HepG2 (cell line): ENCODE data around the gene FNBP1L. TPM values are rescaled to one million over a fixed set of nuclear protein-coding genes. Genes with fewer than 3 reads are reported as not detected.

Experiments used
- ATAC-seq: fragments of 200-7000 bp; cut with Tn5 transposase; 3 replicates; pipeline ENCODE4 v1.9.1; 2020; ENCODE audit warnings: mild to moderate bottlenecking, moderate library complexity
- BruUV-seq: library from RNA; stranded (reverse); fragments of 400-500 nt; replicated peaks from 2 replicates; lab custom pipeline; 2021; lab: Mats Ljungman, UMichigan
- CTCF ChIA-PET: fragments of 300-600 bp; formaldehyde crosslinking; extraction: SDS; loops from one replicate; lab custom pipeline; 2021; ENCODE audit warnings: low total read pairs, inconsistent platforms, low intra/inter-chr PET ratio; lab: Yijun Ruan, JAX
- POLR2A ChIA-PET: fragments of 350-600 bp; sonication (Branson Sonifier 250); formaldehyde crosslinking; loops from one replicate; lab custom pipeline; 2020; ENCODE audit warnings: antibody characterized with exemption, inconsistent platforms; lab: Yijun Ruan, JAX
- DNase-seq: peaks from one replicate; pipeline ENCODE4 v3.0.0-alpha.2; 2015; ENCODE audit warnings: low spot score
- FAIRE-seq: peaks from 3 replicates; lab custom pipeline; 2011; peaks lifted over from hg19 to GRCh38; lab: Jason Lieb, UNC
- H2AFZ ChIP-seq: one replicate; pipeline ENCODE4 v1.6.1; 2011; ENCODE audit warnings: low read length, inconsistent platforms
- H3K27ac ChIP-seq: fragments of 300-600 bp; 3 replicates; pipeline ENCODE4 v1.8.0; 2011; ENCODE audit warnings: mixed run types, mild to moderate bottlenecking, mixed read lengths, low read length, inconsistent platforms; ENCODE audit not compliant: insufficient read depth; ENCODE audit errors: extremely low read length
- H3K27me3 ChIP-seq, 2 experiments: fragments of 200-600 bp in 1 of 2; 2 replicates in 1 of 2; 3 replicates in 1 of 2; pipeline versions ENCODE4 v1.6.0 to v1.8.0; 2011; ENCODE audit warnings: low read length in 2 of 2, mild to moderate bottlenecking in 2 of 2, moderate library complexity in 2 of 2, inconsistent platforms in 1 of 2; ENCODE audit not compliant: insufficient read depth in 2 of 2, control insufficient read depth in 1 of 2
- H3K36me3 ChIP-seq, 2 experiments: fragments of 200-600 bp in 1 of 2; replicated peaks in 1 of 2; 2 replicates in 1 of 2; 3 replicates in 1 of 2; pipeline versions ENCODE4 v1.5.1 to v1.8.0; 2011; ENCODE audit warnings: low read length in 2 of 2, inconsistent platforms in 1 of 2; ENCODE audit not compliant: insufficient read depth in 2 of 2, control insufficient read depth in 1 of 2
- H3K4me1 ChIP-seq: 2 replicates; pipeline ENCODE4 v1.5.1; 2012; ENCODE audit warnings: low read length, inconsistent platforms; ENCODE audit not compliant: insufficient read depth
- H3K4me2 ChIP-seq: 2 replicates; pipeline ENCODE4 v1.6.0; 2011; ENCODE audit warnings: low read depth, low read length, inconsistent platforms
- H3K4me3 ChIP-seq, 3 experiments: fragments of 200-600 bp in 1 of 3; sonication (generic), shearing (Covaris generic) in 1 of 3; replicated peaks in 1 of 3; 2 replicates each; pipeline ENCODE4 v1.5.1; 2011 to 2016; ENCODE audit warnings: low read length in 3 of 3, inconsistent platforms in 2 of 3, low read depth in 2 of 3, mild to moderate bottlenecking in 2 of 3, control low read depth in 1 of 3, mixed read lengths in 1 of 3; ENCODE audit not compliant: insufficient read depth in 1 of 3
- H3K79me2 ChIP-seq: one replicate; pipeline ENCODE4 v1.6.1; 2011; ENCODE audit warnings: low read length, inconsistent platforms; ENCODE audit not compliant: insufficient read depth
- H3K9ac ChIP-seq: 2 replicates; pipeline ENCODE4 v1.6.0; 2011; ENCODE audit warnings: mild to moderate bottlenecking, low read depth, low read length, inconsistent platforms; ENCODE audit not compliant: insufficient read depth
- H3K9me3 ChIP-seq: 2 replicates; pipeline ENCODE4 v1.5.1; 2012; ENCODE audit warnings: mild to moderate bottlenecking, low read length
- H4K20me1 ChIP-seq: 2 replicates; pipeline ENCODE4 v1.6.0; 2011; ENCODE audit warnings: inconsistent platforms, mild to moderate bottlenecking, low read length, moderate library complexity; ENCODE audit not compliant: insufficient read depth
- CHCHD3 ChIP-seq: sonication (generic); formaldehyde crosslinking; IDR thresholded peaks from 2 replicates; pipeline ENCODE4 v1.8.0; 2022; ENCODE audit warnings: mild to moderate bottlenecking, missing genetic modification reagents, moderate library complexity
- IRF2 ChIP-seq: IDR thresholded peaks from 2 replicates; pipeline ENCODE4 v1.6.1; 2018; ENCODE audit warnings: missing genetic modification reagents, missing compliant biosample characterization
- MAF1 ChIP-seq: sonication (generic); formaldehyde crosslinking; IDR thresholded peaks from 2 replicates; pipeline ENCODE4 v1.5.0; 2020; ENCODE audit warnings: missing genetic modification reagents, borderline replicate concordance
- MAFF ChIP-seq: IDR thresholded peaks from 2 replicates; pipeline ENCODE4 v1.6.1; 2011; ENCODE audit warnings: low read depth, low read length, improper control_type of control experiment
- MAFK ChIP-seq, 2 experiments: IDR thresholded peaks in 1 of 2; conservative IDR thresholded peaks in 1 of 2; 2 replicates each; pipeline ENCODE4 v1.6.1; 2011; ENCODE audit warnings: improper control_type of control experiment in 2 of 2, low read length in 2 of 2
- NFYC ChIP-seq: IDR thresholded peaks from 2 replicates; pipeline ENCODE4 v1.6.1; 2016; ENCODE audit warnings: missing genetic modification reagents, missing compliant biosample characterization
- POLR2G ChIP-seq: fragments of 200-400 bp; formaldehyde crosslinking; IDR thresholded peaks from 2 replicates; pipeline ENCODE4 v1.6.1; 2018; ENCODE audit warnings: mild to moderate bottlenecking, low read depth, low read length, moderate library complexity
- RFXAP ChIP-seq: sonication (generic); formaldehyde crosslinking; IDR thresholded peaks from 2 replicates; pipeline ENCODE4 v1.4.0; 2020; ENCODE audit warnings: missing genetic modification reagents, borderline replicate concordance
- SIN3B ChIP-seq: fragments of 150-350 bp; IDR thresholded peaks from 2 replicates; pipeline ENCODE4 v1.6.1; 2014; ENCODE audit warnings: low read length
- SOX5 ChIP-seq: IDR thresholded peaks from 2 replicates; pipeline ENCODE4 v1.6.1; 2016; ENCODE audit warnings: borderline replicate concordance
- TEAD2 ChIP-seq: sonication (generic); formaldehyde crosslinking; IDR thresholded peaks from 2 replicates; pipeline ENCODE4 v1.9.0; 2021; ENCODE audit warnings: missing genetic modification reagents
- ZNF121 ChIP-seq: sonication (generic); formaldehyde crosslinking; IDR thresholded peaks from 2 replicates; pipeline ENCODE4 v1.5.0; 2020; ENCODE audit warnings: mild to moderate bottlenecking, missing genetic modification reagents
- ZNF124 ChIP-seq: sonication (generic); formaldehyde crosslinking; IDR thresholded peaks from 2 replicates; pipeline ENCODE4 v1.4.0; 2020; ENCODE audit warnings: missing genetic modification reagents
- ZSCAN25 ChIP-seq: sonication (generic); formaldehyde crosslinking; IDR thresholded peaks from 2 replicates; pipeline ENCODE4 v1.8.0; 2022; ENCODE audit warnings: mild to moderate bottlenecking, missing genetic modification reagents
- WGBS: methylation state at CpG from one replicate; pipeline ENCODE4 v1.1.6; 2017; ENCODE audit warnings: low lambda C conversion rate; 5-methylcytosine and 5-hydroxymethylcytosine counted together
- in situ Hi-C: cut with HindIII; loops from 2 replicates; pipeline ENCODE4 v1.10.0; 2017; ENCODE audit warnings: low pct_unique_long_range_greater_than_20kb; ENCODE audit not compliant: extremely low pct_ligation_motif_present
- intact Hi-C: fragments of 100-400 bp; cut with micrococcal nuclease; formaldehyde crosslinking; loops from one replicate; pipeline ENCODE4 v1.10.0; 2022; ENCODE audit not compliant: unreplicated experiment
- polyA plus RNA-seq, 8 experiments: library from polyadenylated mRNA; depleted of rRNA in 3 of 8; stranded (reverse) in 7 of 8; unstranded in 1 of 8; fragments of >200 nt; fragmentation: Illumina TruSeq in 4 of 8; extraction: Trizol in 4 of 8; gene quantifications; 2 replicates each; pipeline versions ENCODE4 v1.2.1 to v1.2.3, GENCODE V29; 2011 to 2016; ENCODE audit warnings: low read depth in 4 of 8, missing spikeins in 1 of 8, mixed read lengths in 1 of 8; ENCODE audit not compliant: insufficient read depth in 1 of 8
- total RNA-seq, 5 experiments: library from RNA; depleted of rRNA; stranded (reverse); fragments of >200 nt; fragmentation: Illumina TruSeq; extraction: Trizol; gene quantifications; 2 replicates each; pipeline ENCODE4 v1.2.3, GENCODE V29; 2016; ENCODE audit warnings: low read depth in 1 of 5
- TF ChIP-seq, protein P1 (sequence below): IDR thresholded peaks from 2 replicates; pipeline ENCODE4 v1.6.1; 2016; ENCODE audit warnings: low read depth

FNBP1L gene
- total and polyA plus RNA-seq, 2 of the 13 experiments (the other 11 are each of a cell fraction or from before 2014, with no cell fraction given) = 24.1 to 27.1 TPM

DNA sequence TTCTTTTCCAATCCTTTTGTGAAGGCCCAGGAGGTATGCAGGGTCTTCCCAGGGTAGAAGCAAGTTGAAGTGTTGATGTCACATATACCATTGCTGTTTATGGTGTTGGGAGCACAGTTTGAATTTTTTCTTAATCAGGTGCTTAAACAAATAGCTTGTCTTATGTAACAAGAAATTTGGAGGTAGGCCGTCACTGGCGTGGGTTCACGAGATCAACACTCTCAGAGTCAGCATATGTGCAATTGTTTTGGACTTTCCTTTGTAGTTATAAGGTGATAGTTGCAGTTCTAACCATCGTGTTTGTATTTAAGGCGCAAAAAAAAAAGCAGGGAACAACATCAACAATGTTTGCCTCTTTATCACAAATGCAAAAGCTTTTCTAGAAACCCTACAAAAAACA is 13.3 kb downstream of the FNBP1L start:
- peaks cover 86% of the 10 kb centered on the region for H3K79me2 ChIP-seq
- no peak overlapping the region; the same call in 1 of the 2 replicates for H3K4me2 ChIP-seq
- peaks cover 18% of the 10 kb centered on the region; the same call in 1 of the 2 replicates for H4K20me1 ChIP-seq
- in situ Hi-C loops = no loop called here
- intact Hi-C loops = no loop called here
- H3K9ac ChIP-seq = no peak overlapping the region
- FAIRE-seq (no peak), ATAC-seq (no peak), DNase-seq (peak; percentile 9)
- CTCF ChIA-PET = no interaction called here
- no peaks in the 10 kb centered on the region for H3K27me3 ChIP-seq
- peak overlapping the region; percentile 24 for H3K27ac ChIP-seq
- BruUV-seq = no TSS peak
- H2AFZ ChIP-seq = no peak overlapping the region
- no peaks in the 10 kb centered on the region for H3K9me3 ChIP-seq
- peaks cover 6 to 11% of the 10 kb centered on the region in 2 experiments; a peak in 4 of 5 replicates for H3K36me3 ChIP-seq
- H3K4me1 ChIP-seq = peaks cover 18% of the 10 kb centered on the region
- POLR2A ChIA-PET = no interaction called here
- TF ChIP-seq ZSCAN25 (CRISPR knock-in tag) (no peak), SOX5 (CRISPR knock-in tag) (peak; percentile 20; the same call in 1 of the 2 replicates), NFYC (CRISPR knock-in tag) (no peak)
- TF ChIP-seq, protein P1, sequence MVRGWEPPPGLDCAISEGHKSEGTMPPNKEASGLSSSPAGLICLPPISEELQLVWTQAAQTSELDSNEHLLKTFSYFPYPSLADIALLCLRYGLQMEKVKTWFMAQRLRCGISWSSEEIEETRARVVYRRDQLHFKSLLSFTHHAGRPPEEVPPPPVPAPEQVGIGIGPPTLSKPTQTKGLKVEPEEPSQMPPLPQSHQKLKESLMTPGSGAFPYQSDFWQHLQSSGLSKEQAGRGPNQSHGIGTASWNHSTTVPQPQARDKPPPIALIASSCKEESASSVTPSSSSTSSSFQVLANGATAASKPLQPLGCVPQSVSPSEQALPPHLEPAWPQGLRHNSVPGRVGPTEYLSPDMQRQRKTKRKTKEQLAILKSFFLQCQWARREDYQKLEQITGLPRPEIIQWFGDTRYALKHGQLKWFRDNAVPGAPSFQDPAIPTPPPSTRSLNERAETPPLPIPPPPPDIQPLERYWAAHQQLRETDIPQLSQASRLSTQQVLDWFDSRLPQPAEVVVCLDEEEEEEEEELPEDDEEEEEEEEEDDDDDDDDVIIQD (CRISPR knock-in tag) = peak; percentile 45; the same call in 1 of the 2 replicates
- H3K4me3 ChIP-seq = no peak overlapping the region
- WGBS = 56% methylated on average over 5 of the region's 5 CpGs

DNA sequence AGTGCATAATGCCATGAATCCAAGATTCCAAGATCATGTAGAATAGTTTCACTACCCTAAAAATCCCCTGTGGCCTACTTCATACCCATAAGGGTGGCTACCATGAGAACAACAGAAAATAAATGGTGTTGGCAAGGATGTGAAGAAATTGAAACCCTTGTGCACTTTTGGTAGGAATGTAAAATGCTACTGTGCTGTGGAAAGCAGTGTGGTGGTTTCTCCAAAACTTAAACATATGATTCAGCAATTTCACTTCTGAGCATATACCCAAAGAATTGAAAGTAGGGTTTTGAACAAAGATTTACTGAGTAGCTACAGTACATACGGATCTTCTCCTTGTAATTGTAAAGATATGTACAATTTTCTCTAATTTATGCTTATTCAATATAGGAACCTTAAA is 16.0 kb downstream of the FNBP1L start:
- in situ Hi-C loops (no loop called here), intact Hi-C loops (no loop called here)
- Histone ChIP-seq H3K4me1 (peaks cover 18% of the 10 kb centered on the region), H3K9me3 (no peaks in the 10 kb centered on the region), H3K79me2 (peaks cover 88% of the 10 kb centered on the region), H3K36me3 (peaks cover 0 to 2% of the 10 kb centered on the region in 2 experiments; a peak in 2 of 5 replicates), H2AFZ (no peak overlapping the region), H3K4me3 (no peak overlapping the region), H3K9ac (no peak overlapping the region), H4K20me1 (peaks cover 23% of the 10 kb centered on the region), H3K27me3 (no peaks in the 10 kb centered on the region), H3K4me2 (no peak overlapping the region), H3K27ac (no peak overlapping the region)
- ChIA-PET CTCF (no interaction called here), POLR2A (no interaction called here)
- no TSS peak for BruUV-seq
- FAIRE-seq (no peak), DNase-seq (no peak), ATAC-seq (no peak)
- no peak for TF ChIP-seq CHCHD3
- no peak for TF ChIP-seq TEAD2 (CRISPR knock-in tag)
- no peak for TF ChIP-seq POLR2G
- no peak for TF ChIP-seq RFXAP (CRISPR knock-in tag)
- no peak for TF ChIP-seq ZNF121 (CRISPR knock-in tag)
- peak in 1 of 2 experiments; percentile 36; a peak in 1 of 4 replicates for TF ChIP-seq MAFK (conservative IDR thresholded peaks at IDR 0.05 in 1 of 2, IDR thresholded peaks at IDR 0.05 in 1 of 2; ENCODE audit: low read length in 2 of 2)
- no peak for TF ChIP-seq IRF2 (CRISPR knock-in tag)
- TF ChIP-seq MAF1 = no peak
- TF ChIP-seq MAFF = 0 out of 2 replicates have a peak, but pooled peaks have one; percentile 16
- TF ChIP-seq ZNF124 (CRISPR knock-in tag) = no peak
- no peak for TF ChIP-seq SIN3B
- WGBS = 100% methylated on average over 1 of the region's 1 CpG
